Gastrocnemius medialis (tissue), 4 donors: ENCODE results near the gene HOXD10.

Source experiments
- POLR2A ChIP-seq, 2 donors: fragments of 450-650 bp; IDR thresholded peaks; one replicate each; pipeline ENCODE4 v1.6.1; 2017; ENCODE audit warnings: antibody characterized with exemption in 2 of 2, mild to moderate bottlenecking in 2 of 2, moderate library complexity in 2 of 2
- TF ChIP-seq, protein P1 (sequence below), 5 experiments: fragments of 450-650 bp in 3 of 5; fragments of 200-600 bp in 2 of 5; sonication (generic) in 2 of 5; IDR thresholded peaks in 4 of 5; conservative IDR thresholded peaks in 1 of 5; 1 replicate in 4 of 5; 2 replicates in 1 of 5; pipeline ENCODE4 v1.5.1; 2016 to 2019; ENCODE audit warnings: antibody characterized with exemption in 5 of 5, mild to moderate bottlenecking in 3 of 5, moderate library complexity in 3 of 5

DNA sequence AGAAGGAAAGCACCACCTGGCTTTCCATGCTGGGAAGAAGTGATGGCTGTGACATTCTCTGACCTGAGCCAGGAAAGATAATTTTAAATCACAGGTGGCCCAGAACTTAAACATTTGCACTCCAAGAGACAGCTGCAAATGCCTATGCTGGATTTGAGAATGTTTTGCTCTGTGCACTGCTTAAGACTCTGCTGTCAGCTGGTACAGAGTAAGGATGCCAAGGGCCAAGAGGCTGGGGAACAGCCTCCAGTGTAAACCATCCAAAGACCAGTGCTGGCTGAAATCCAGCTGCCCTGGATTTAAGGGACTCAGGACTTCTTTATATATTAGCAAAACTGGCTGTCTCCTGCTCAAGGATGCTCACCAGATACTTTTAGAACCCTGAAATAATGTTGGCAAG lies 16.8 kb downstream of the HOXD10 start:
- TF ChIP-seq, protein P1, sequence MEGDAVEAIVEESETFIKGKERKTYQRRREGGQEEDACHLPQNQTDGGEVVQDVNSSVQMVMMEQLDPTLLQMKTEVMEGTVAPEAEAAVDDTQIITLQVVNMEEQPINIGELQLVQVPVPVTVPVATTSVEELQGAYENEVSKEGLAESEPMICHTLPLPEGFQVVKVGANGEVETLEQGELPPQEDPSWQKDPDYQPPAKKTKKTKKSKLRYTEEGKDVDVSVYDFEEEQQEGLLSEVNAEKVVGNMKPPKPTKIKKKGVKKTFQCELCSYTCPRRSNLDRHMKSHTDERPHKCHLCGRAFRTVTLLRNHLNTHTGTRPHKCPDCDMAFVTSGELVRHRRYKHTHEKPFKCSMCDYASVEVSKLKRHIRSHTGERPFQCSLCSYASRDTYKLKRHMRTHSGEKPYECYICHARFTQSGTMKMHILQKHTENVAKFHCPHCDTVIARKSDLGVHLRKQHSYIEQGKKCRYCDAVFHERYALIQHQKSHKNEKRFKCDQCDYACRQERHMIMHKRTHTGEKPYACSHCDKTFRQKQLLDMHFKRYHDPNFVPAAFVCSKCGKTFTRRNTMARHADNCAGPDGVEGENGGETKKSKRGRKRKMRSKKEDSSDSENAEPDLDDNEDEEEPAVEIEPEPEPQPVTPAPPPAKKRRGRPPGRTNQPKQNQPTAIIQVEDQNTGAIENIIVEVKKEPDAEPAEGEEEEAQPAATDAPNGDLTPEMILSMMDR (IDR thresholded peaks at IDR 0.05 in 4 of 5, conservative IDR thresholded peaks at IDR 0.05 in 1 of 5), result no peak
- no peak for TF ChIP-seq POLR2A (IDR thresholded peaks at IDR 0.05)
